Eye (tissue), 1 donor: Measurements from ENCODE around the gene GUCA1C.

Source experiments
- DNase-seq: peaks from one replicate; pipeline ENCODE4 v3.0.0-alpha.2; 2015

GUCA1C gene, protein sequence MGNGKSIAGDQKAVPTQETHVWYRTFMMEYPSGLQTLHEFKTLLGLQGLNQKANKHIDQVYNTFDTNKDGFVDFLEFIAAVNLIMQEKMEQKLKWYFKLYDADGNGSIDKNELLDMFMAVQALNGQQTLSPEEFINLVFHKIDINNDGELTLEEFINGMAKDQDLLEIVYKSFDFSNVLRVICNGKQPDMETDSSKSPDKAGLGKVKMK

DNA sequence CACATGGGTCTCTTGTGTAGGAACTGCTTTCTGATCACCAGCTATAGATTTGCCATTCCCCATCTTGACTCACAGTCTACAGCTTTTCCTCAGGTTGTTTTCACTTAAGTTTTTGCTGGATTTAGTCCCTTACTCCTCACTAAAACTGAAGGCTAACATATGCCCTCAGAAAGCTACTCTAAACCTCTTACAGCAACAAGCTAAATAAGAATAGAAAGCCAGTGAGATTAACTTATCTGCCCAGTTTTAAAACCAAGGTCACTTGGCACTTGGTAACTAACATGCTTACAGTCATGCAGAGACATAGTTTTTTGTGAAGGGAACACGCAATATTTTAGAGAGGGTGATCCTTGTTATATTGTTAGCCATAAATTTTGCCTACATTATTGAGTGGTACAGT is at the start of gene GUCA1C:
Gene GUCA1C (minus strand): TSS at position 180 of the 400 bp plus-strand sequence. CDS start 117 bp downstream, at position 63.
- DNase-seq = no peak

DNA sequence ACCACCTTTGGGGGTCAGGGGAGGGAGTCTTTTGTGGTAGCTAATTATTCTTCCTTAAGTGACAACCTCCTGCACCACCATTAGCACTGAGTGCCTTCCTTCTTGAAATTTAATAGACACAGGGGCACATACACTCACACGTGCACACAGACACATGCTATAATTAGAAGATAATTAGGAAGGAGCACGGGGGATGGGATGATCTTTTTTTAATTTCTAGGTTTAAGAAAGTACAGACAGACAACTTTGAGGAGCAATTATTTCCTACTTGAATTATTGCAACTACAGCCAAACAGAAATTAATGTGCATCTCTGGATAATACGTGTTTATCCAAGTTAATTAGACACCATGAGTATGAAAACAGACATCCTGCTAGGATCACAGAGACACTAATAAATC is 44.8 kb upstream of the GUCA1C start:
- DNase-seq = peak; percentile 3

DNA sequence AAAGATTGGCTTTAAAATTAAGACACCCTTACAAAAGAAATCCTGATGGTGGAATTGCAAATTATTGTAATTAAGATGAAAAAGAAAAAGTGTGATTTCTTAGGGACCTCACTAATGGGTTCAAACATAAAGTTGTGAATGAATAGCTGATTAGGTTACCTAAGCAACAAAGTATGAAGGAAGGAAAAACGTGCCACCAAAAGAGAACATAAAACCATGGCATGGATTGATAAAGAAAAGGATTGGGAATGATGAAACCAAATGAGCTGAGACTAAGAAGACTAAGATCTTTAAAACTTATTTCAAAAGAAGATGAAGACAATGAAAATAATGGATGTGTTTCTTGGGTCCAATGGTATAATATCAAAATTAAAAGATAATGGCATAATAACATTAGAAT is 32.2 kb upstream of the GUCA1C start:
- no peak for DNase-seq

DNA sequence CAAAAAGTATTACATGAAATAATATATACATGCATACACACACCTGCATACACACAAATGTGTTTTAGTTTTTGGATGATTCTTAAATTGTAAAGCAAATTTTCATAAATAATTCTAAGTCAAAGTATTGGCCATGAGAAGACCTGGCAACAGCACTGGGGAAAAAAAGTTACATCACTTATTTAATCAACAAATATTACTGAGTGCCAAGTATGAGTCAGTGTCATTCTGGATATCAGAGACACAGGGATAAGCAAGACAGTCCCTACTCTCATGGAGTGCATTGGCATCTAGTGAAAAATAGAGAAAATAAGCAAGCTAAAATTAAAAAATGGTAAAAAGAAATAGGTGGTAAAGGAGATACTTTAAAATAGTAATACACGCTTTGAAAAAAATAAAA is 29.4 kb upstream of the GUCA1C start:
- DNase-seq = no peak

DNA sequence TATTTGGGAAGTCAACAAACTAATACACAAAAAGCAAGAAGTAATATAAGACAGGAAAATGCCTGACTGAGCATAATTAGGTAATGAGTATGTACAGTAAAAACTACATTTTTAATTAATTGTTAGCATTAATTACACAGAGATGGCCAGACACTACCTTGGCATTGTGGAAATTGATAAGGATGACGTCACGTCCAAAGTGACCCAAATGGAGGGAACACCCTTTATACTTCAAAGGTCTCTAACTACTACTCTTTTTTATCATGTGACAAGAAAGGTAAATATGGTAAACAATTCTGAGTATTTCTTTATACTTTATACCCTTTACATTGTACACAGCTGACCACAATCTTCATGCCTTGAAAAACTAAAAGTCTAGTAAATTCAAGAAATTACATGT is 22.4 kb upstream of the GUCA1C start:
- no peak for DNase-seq

DNA sequence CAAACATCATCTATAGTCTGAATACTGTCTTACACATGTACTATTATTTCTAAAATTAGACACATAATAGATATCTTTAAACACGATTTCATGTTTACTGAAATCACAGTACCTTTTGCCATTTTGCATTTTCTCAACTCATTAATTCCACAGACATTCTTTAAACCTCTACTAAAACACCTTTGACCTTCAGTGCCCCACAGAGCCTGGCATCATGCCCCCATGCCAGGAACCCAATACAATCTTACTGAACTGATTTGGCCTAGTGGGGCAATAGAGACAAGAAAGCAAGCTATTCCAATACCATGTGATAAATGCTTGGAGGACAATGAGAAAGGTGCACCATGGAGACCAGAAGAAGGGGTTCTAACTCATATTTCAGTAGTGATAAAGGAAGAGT is 19.3 kb upstream of the GUCA1C start:
- no peak for DNase-seq

DNA sequence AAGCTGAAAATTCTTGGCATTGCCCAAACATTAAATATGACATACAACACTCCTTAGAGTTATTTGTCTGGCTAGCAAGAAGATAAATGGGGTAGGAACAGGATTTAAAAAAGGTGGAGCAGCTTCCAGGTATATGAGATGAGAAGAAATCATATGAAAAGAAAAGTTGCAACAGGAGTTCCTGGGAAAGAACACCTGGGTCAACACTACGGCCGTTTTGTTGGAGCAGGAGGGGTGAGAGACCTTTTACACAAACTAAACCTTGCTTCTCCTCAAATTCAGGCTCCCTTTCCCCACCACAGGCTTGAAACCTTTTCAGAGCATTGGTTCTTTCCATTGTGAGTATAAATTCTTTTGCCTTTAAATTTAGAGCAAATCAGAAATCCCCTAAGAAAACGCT is 18.8 kb upstream of the GUCA1C start:
- DNase-seq = no peak

DNA sequence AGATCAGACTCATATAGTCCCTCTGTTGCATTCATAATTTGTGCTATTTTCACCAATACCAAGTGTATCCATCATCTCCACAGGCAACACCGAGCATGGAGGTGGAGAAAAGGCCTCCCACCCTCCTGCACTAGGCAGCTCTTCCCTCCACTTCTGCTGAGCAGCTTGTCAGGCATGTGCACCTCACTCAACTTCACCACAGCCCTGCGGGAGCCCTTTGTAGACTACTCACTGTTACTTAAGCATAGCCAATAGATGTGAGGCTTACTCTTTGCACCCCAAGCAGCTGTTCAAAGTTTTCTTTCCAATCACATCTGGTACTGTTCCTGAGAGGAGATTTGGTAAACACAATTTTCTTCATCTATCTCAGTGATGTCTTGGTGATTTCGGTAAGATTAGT is 16.9 kb upstream of the GUCA1C start:
- DNase-seq = peak; percentile 39

DNA sequence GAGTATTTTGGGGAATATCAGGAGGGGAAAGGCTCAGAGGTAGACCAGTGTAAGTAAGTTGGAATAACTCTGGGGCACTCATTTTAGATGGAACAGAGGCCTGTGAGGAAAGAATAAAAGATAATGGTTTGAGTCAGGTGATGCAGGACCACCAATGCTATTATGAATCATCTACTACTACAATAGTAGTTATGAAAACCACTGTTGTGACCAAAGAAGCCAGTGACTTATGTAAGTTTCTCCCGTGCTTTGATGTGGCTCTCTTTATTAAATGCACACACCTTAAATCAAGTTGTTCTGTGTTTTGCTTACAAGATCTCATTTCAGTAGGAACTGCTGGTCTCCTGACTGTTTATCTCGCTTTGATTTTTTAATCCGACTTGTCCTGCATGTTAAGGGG is 13.1 kb upstream of the GUCA1C start:
- DNase-seq = no peak

DNA sequence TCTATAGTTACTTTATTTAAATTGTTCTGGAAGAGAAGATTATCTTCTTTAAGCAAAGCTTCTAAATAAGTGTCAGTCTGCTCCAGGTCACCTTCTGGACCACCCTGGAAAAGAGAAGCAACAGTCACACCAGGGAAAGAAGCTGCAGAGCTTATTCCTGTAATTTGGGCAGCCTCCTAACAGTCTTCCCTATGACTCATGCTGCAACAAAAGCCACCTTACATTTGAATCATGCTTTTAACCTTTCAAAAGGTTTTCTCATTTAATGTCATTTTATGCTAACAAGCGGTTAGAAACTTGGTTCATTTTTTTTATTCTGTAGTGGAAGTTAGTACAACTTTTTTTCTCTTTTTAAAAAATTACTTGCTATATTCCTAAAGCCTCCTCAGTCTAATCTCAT is 5.3 kb upstream of the GUCA1C start:
- DNase-seq = no peak

DNA sequence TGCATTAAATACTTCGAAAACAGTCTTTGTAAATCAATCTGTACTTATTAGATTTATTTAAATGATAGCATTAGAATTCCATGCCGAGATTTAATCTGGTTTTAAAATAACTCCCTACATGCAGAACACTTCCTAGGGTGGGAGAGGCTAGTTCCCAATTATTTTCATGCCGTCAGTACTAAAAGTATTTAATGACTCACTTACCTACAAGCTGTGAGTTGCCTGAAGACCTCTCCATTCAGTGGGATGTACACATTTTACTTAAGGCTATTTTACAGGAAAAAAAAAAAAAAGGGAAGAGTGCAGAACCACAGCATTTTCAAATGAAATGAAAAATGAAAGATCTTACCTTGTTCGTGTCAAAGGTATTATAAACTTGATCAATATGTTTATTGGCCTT is 469 bp downstream of the GUCA1C start:
- no peak for DNase-seq

DNA sequence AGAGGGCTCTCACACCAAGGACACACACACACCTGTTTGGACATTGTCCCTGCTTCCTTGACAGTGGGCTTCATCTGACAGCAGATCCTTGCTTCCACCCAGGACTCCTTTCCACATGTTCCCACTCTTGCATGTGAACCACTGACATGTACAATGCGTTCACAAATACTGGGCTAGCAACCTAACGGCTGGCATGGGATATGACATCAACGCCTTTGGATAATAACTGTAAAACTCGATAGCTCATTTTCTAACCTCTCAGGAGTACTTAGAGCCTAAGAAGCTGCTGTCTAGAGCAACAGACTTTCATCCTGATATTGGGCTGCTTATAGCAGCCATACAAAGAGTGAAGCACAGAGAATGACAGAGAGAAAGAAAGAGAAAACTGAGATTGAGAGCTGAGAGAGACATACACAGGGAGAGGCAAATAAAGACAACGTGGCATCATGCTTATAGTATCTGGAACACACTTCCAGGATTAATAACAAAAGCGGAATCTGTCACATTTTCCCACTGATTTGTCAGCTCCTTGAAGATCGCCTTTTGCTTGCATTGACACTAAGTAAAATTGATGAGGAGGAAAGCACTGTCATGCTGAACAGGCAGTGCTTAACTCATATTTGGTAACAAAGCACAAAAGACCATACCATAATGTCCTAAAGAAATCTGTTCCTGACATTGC is 1.7 kb downstream of the GUCA1C start:
- DNase-seq = peak; percentile 65

DNA sequence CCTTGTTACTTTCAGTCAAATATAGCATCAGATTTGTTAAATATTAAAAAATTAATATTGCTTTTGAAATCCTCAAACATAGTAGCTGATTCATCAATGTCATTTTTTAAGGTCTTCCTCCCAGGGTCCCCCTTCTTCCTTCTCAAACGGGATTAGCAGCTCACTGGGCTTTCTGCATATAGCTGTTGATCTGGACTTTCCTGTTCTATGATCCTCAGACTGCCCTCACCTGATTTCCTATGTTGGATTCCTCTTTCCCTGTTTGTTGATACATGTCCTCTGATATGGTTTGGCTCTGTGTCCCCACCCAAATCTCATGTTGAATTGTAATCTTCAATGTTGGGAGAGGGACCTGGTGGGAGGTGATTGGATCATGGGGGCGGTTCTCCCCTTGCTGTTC is 5.8 kb downstream of the GUCA1C start:
- no peak for DNase-seq

DNA sequence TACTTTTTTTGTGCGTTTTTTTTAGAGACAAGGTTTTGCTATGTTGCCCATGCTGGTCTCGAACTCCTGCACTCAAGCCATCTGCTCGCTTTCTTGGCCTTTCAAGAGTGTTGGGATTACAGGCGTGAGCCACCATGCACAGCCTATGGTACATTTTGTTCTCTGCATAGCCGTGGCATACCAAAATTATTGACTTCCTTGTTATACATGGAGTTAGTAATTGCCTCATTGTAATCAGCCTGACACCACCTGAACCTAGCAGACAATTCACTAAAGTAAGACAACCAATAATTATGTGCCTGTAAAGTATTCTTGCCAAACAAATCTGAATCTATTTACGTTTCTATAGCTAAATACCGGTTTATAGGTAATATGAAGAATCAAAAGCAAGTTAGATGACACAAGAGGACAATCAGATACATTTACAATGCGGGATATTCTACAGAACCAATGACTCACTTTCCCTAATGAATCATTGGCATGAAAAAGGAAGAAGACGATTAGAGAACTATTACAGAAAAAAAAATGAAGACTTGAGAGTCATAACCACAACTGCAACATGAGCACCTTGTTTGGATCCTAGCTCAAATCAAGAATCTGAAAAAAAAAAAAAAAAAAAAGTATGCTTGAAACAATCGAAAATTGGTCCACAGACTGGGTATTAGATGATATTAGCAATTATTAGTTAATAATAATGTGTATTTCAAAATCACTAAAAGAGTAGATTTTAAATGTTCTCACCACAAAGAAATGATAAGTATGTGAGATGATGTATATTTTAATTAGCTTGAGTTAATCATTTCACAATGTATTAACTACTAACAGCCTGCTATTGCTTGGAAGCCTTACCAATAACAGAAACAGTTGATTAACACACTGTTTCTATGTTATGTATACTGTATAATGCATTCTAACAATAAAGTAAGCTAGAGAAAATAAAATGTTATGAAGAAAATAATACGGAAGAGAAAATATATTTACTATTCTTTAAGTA is 7.1 kb downstream of the GUCA1C start:
- DNase-seq = no peak

DNA sequence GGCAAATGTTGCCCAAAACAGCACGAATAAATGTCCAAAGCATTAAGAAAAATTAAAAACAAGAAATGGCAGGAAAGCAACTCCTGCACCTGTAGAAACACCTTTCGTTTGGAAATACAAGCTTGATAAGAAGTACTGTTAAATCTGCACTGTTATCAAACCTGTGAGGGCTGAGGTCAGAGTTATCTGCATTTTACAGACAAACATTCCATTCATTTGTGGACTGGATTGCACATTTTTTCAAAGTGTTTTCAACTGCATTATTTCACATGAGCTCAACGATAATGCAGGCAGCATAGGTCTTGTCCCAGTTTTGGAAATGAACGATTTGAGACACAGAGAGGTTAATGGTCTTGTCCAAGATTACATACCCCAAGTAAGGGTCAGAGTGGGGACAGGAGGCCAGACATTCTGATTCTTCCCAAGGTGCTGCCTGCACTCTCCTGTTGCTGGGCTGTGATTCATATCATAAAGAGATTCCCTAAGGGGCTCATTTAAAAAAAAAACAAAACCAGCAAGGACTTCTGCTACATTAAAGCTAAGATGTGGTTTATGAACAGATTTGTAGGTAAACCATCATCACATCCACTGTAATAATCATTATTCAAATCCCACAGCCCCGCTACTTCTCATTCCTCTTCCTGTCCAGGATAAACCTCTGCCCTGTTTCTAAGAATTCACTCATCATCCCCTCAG is 13.0 kb downstream of the GUCA1C start:
- no peak for DNase-seq

DNA sequence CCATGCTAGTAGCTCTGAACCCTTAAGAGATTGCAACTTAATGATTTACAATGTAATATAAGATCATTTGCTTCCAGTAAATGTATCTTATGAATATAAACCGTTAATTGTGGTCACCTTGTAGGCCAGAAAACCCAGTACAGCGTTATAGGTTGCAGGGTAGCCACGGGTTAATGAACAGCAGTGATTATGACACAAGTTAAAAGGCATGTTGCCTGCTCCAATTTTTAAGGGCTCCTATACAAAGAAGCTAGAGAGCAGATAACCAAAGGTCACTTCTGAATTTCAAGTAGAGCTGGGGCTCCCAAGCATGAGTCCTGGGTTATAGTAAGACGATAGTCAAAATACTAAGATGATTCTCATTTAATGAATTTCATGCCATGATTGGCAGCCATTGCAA is 13.5 kb downstream of the GUCA1C start:
- no peak for DNase-seq

DNA sequence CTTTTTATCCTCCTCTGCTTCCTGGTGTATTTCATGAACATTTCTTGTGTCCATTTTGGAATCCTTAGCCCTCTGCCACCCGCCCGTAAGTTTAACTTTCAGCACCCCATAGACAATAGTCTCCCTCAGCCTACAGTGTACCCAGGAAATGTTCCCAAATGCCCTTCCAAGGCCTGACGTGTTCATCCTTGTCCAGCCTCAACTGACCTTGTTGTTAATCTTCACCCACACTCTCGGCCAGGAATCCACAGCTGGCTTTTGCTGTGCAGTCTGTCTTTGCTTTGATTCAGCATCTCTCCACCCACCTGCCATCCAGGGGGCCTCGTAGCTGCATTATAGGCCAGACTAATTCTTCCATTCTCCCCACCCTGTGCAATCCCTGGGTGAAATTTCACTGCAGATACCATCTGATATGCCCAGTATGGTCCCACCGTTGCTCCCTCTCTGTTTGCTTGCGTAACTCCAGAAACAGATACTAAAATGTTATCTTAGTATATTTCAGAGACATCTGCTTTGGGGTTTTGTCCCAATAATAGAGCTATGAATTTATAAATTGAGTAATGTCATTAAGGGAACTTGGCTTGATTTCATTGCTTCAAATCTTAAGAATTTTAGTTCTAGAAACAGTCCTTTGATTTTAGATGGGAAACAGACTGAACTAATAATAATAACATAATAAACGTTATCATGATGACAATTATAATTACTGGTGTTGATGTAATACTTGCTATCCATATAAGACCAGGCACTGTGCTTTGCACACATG is 16.6 kb downstream of the GUCA1C start:
- DNase-seq = no peak

DNA sequence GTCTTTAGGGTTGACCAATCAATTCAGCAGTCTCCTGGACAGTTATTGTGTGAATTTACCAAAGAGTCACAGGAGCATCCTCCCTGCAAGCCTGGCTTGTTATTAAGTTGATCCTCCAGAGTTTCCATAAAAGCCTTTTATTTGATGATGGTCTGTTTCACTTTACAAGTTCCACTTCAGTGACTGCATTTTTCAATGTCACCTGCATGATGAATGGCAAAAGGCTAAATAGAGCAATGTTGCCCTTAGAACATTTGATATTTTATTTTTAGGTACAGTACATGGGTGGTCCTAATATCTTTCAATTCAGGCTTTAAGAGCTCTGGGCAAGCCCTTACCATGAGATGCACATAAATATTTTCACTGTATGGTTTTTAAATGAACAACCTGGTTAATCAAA is 22.6 kb downstream of the GUCA1C start:
- DNase-seq = peak; percentile 39

DNA sequence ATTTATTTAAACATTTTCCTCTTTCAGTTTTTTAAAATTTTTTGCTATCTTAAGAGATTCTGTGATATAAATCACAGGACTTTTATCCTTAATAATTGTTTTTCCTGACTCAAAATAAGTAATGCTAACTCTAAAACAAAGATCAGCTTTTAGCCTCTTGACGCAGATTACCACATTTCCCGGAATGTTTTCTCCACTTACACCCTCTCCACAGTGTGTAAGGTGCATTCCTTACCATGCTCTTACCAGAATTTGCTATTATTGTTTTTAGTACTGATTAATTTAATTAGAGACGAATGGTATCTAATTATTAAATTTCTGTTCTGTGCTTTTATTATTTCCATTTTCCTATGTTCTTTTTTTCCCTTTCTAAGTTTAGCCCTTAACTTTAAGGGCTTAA is 34.8 kb downstream of the GUCA1C start:
- no peak for DNase-seq

DNA sequence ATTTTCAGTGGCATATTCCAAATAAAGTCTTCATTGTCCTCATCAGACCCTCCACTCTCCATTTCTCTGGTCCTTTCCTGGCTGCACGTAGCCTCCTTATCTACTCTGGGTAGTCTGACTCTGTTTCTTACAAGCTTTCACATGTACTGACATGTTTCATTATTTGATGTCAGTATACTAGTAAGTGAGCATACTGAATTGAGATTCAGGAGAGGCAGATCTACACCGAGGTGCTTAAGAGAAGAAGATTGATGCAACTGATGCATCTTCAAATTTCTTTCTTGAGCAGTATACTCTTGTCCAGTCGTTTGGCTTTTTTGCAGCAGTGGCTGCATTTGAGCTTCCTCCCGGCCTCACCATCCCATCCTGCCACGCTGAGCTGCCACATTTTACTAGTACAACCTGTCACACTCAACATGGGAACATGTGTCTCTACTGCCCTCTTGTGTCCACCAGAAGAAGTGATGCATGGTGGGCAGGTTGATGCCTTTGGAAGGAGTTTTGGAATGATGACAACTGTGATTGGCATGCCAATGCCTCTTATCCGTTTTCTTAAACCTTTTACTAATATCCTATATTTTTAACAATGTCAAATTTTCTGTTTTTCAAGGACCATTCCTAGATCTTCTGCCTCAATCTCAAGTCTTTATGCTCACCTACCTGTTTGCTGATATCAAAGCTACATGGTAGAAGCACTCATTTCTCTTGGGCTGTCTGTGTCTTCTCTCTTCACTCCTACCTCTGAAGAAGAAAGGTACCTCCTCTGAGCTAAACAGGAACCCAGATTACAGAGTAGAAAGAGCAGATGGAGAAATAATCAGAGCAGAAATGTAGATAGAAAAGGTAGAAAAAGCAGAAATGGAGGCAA is 38.7 kb downstream of the GUCA1C start:
- DNase-seq = peak; percentile 83

DNA sequence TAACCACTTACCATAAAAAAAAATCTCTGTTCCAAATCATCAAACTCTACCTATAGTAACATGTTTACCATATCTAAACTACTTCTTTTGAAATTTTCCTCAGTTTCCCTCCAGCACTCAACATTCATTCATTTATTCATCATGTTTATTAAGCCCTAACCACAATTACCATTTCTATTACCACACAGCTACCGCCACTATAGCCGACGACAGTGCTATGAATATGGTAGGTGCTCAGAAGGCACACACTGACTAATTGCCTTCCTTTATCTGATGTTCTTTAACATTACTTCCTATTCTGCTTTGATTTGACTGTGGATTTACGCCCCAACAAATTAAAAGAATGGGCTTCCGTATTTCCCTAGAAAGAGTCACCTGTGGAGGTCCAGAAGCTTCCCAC is 43.9 kb downstream of the GUCA1C start:
- DNase-seq = no peak
